ENCODE results near the gene RGS3. TPM values are rescaled to one million over a fixed set of nuclear protein-coding genes. Genes with fewer than 3 reads are reported as not detected.

RGS3 gene
- total RNA-seq, 1 donor from 2014 or later: 66.2 TPM

- H3K9me3 ChIP-seq: no peaks in the 10 kb centered on the region
- H3K27me3 ChIP-seq (ENCODE audit: low read depth): no peaks in the 10 kb centered on the region
- no peaks in the 10 kb centered on the region for H3K36me3 ChIP-seq
- H3K27ac ChIP-seq: peak overlapping the region; percentile 21
- no peak for DNase-seq
- no peak for TF ChIP-seq CTCF (IDR thresholded peaks at IDR 0.05)
- H3K4me3 ChIP-seq: no peak overlapping the region
- ATAC-seq: peak; percentile 23 to 43
- peaks cover 12% of the 10 kb centered on the region for H3K4me1 ChIP-seq
- intact Hi-C loops (cut with DNase I): no loop called here
Observed at GRCh38 chr9:113632776-113633590, 169.5 kb downstream of the RGS3 start.

- no peaks in the 10 kb centered on the region for H3K27me3 ChIP-seq (ENCODE audit: low read depth)
- H3K4me3 ChIP-seq: no peak overlapping the region
- H3K9me3 ChIP-seq: no peaks in the 10 kb centered on the region
- DNase-seq: no peak
- no peak for ATAC-seq
- H3K27ac ChIP-seq: no peak overlapping the region
- peaks cover 12% of the 10 kb centered on the region for H3K4me1 ChIP-seq
- no peak for TF ChIP-seq CTCF (IDR thresholded peaks at IDR 0.05)
- H3K36me3 ChIP-seq: no peaks in the 10 kb centered on the region
- intact Hi-C loops (cut with DNase I): no loop called here
Observed at GRCh38 chr9:113633782-113634595, 170.5 kb downstream of the RGS3 start.

- ATAC-seq: no peak
- Histone ChIP-seq H3K4me1 (peaks cover 12% of the 10 kb centered on the region), H3K4me3 (no peak overlapping the region), H3K9me3 (no peaks in the 10 kb centered on the region), H3K27me3 (ENCODE audit: low read depth) (no peaks in the 10 kb centered on the region), H3K36me3 (no peaks in the 10 kb centered on the region), H3K27ac (no peak overlapping the region)
- TF ChIP-seq CTCF (IDR thresholded peaks at IDR 0.05): no peak
- no peak for DNase-seq
- intact Hi-C loops (cut with DNase I): no loop called here
Observed at GRCh38 chr9:113634596-113635515, 171.3 kb downstream of the RGS3 start.

- Histone ChIP-seq H3K27ac (no peak overlapping the region), H3K27me3 (ENCODE audit: low read depth) (no peaks in the 10 kb centered on the region), H3K4me1 (peaks cover 12% of the 10 kb centered on the region), H3K4me3 (no peak overlapping the region), H3K9me3 (no peaks in the 10 kb centered on the region), H3K36me3 (no peaks in the 10 kb centered on the region)
- ATAC-seq: no peak
- TF ChIP-seq CTCF (IDR thresholded peaks at IDR 0.05): no peak
- intact Hi-C loops (cut with DNase I): no loop called here
- DNase-seq: no peak
Observed at GRCh38 chr9:113635586-113635985, 172.1 kb downstream of the RGS3 start.

DNA sequence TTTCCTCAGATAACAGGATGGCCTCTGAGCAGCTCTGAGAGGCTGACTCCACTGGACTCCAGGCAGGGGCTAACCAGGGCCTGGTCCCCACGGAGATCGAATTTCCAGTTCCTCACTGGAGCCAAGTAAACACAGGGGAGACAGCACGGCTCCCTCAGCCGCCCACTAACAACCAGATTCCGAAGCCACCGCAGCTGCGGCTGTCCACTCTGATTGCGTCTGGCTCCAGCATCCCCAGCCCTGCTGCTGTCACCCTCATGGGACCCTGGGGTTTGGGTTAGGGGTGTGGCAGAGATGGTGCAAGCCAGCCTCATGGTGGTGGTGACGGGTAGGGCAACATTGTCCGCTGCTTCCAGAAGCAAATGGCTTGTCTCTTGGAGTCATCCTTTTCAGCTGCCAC is 172.6 kb downstream of the RGS3 start:
- no peak overlapping the region for H3K27ac ChIP-seq
- H3K9me3 ChIP-seq: no peaks in the 10 kb centered on the region
- no peaks in the 10 kb centered on the region for H3K27me3 ChIP-seq (ENCODE audit: low read depth)
- H3K4me1 ChIP-seq: peaks cover 12% of the 10 kb centered on the region
- no peaks in the 10 kb centered on the region for H3K36me3 ChIP-seq
- no peak for TF ChIP-seq CTCF (IDR thresholded peaks at IDR 0.05)
- DNase-seq (no peak), ATAC-seq (no peak)
- intact Hi-C loops (cut with DNase I): no loop called here
- no peak overlapping the region for H3K4me3 ChIP-seq

All from lower lobe of right lung (tissue), 2 donors.